GM21360 (cell line): ENCODE data around the gene SCG5.

Experiments
- ATAC-seq: cut with Tn5 transposase; IDR thresholded peaks from one replicate; pipeline ENCODE4 v1.9.1; 2021; ENCODE audit warnings: mild to moderate bottlenecking, moderate library complexity; ENCODE audit not compliant: unreplicated experiment

The SCG5 gene

GRCh38 chr15:32718821-32719716 lies 77.6 kb downstream of the SCG5 start:
- no peak for ATAC-seq

GRCh38 chr15:32721596-32721995 lies 80.1 kb downstream of the SCG5 start:
- no peak for ATAC-seq

GRCh38 chr15:32722136-32722535 lies 80.6 kb downstream of the SCG5 start:
- ATAC-seq = no peak

- peak; percentile 88 for ATAC-seq
These were observed 81.8 kb downstream of the SCG5 start for GRCh38 chr15:32723171-32723948.

GRCh38 chr15:32729700-32730395 lies 88.3 kb downstream of the SCG5 start:
- no peak for ATAC-seq

GRCh38 chr15:32730677-32731654 lies 89.5 kb downstream of the SCG5 start:
- ATAC-seq = no peak

GRCh38 chr15:32732574-32733157 lies 91.2 kb downstream of the SCG5 start:
- ATAC-seq = no peak

GRCh38 chr15:32733281-32733680 lies 91.8 kb downstream of the SCG5 start:
- no peak for ATAC-seq

GRCh38 chr15:32735989-32736700 lies 94.6 kb downstream of the SCG5 start:
- no peak for ATAC-seq

- ATAC-seq = no peak
These were observed 95.2 kb downstream of the SCG5 start for GRCh38 chr15:32736701-32737061.

GRCh38 chr15:32737304-32737703 lies 95.8 kb downstream of the SCG5 start:
- no peak for ATAC-seq

- ATAC-seq = no peak
These were observed 97.2 kb downstream of the SCG5 start for GRCh38 chr15:32738666-32739065.

- ATAC-seq = no peak
These were observed 98.1 kb downstream of the SCG5 start for GRCh38 chr15:32739522-32740063.

- no peak for ATAC-seq
These were observed 102.1 kb downstream of the SCG5 start for GRCh38 chr15:32743411-32744140.

- no peak for ATAC-seq
These were observed 104.8 kb downstream of the SCG5 start for GRCh38 chr15:32746116-32746857.
